Measurements from ENCODE around the gene DRD1.
"Not testable (repeated sequence)": the region's sequence is repeated elsewhere in the genome, so short reads cannot be mapped to it uniquely, and the experiment has no call there.

Gene DRD1

GRCh38 chr5:175467983-175468690 is 24.2 kb upstream of the DRD1 start:
- DNase-seq (ENCODE audit: low read depth in 2 of 2), result no peak

- no peak for DNase-seq (ENCODE audit: low read depth in 2 of 2)
Measured at GRCh38 chr5:175466700-175467318, 22.8 kb upstream of the DRD1 start.

- no peak for DNase-seq (ENCODE audit: low read depth in 2 of 2)
Measured at GRCh38 chr5:175465282-175465681, 21.3 kb upstream of the DRD1 start.

- DNase-seq (ENCODE audit: low read depth in 2 of 2), result no peak
Measured at GRCh38 chr5:175464942-175465233, 20.9 kb upstream of the DRD1 start.

GRCh38 chr5:175464074-175464941 is 20.3 kb upstream of the DRD1 start:
- peak; percentile 29 to 69 for DNase-seq (ENCODE audit: low read depth in 2 of 2)

GRCh38 chr5:175463641-175464040 is 19.7 kb upstream of the DRD1 start:
- no peak for DNase-seq (ENCODE audit: low read depth in 2 of 2)

GRCh38 chr5:175461370-175461769 is 17.4 kb upstream of the DRD1 start:
- DNase-seq (ENCODE audit: low read depth in 2 of 2), result no peak

- DNase-seq (ENCODE audit: low read depth in 2 of 2), result no peak
Measured at GRCh38 chr5:175460552-175460951, 16.6 kb upstream of the DRD1 start.

- DNase-seq (ENCODE audit: low read depth in 2 of 2), result no peak
Measured at GRCh38 chr5:175460126-175460525, 16.1 kb upstream of the DRD1 start.

GRCh38 chr5:175457466-175457865 is 13.5 kb upstream of the DRD1 start:
- no peak for DNase-seq (ENCODE audit: low read depth in 2 of 2)

- no peak for DNase-seq (ENCODE audit: low read depth in 2 of 2)
Measured at GRCh38 chr5:175456105-175456742, 12.2 kb upstream of the DRD1 start.

GRCh38 chr5:175454338-175454737 is 10.4 kb upstream of the DRD1 start:
- not testable (repeated sequence) for DNase-seq (ENCODE audit: low read depth in 2 of 2)

- DNase-seq (ENCODE audit: low read depth in 2 of 2), result no peak
Measured at GRCh38 chr5:175452166-175452565, 8.2 kb upstream of the DRD1 start.

GRCh38 chr5:175448276-175448675 is 4.3 kb upstream of the DRD1 start:
- DNase-seq (ENCODE audit: low read depth in 2 of 2), result no peak

- no peak for DNase-seq (ENCODE audit: low read depth in 2 of 2)
Measured at GRCh38 chr5:175447571-175447970, 3.6 kb upstream of the DRD1 start.

- not testable (repeated sequence) for DNase-seq (ENCODE audit: low read depth in 2 of 2)
Measured at GRCh38 chr5:175446378-175446777, 2.4 kb upstream of the DRD1 start.

- no peak for DNase-seq (ENCODE audit: low read depth in 2 of 2)
Measured at GRCh38 chr5:175444905-175445456, 999 bp upstream of the DRD1 start.

- DNase-seq (ENCODE audit: low read depth in 2 of 2), result no peak
Measured at GRCh38 chr5:175443514-175444059, 395 bp downstream of the DRD1 start.

GRCh38 chr5:175438234-175438857 is 5.6 kb downstream of the DRD1 start:
- DNase-seq (ENCODE audit: low read depth in 2 of 2), result no peak

GRCh38 chr5:175436359-175436758 is 7.6 kb downstream of the DRD1 start:
- DNase-seq (ENCODE audit: low read depth in 2 of 2), result no peak

GRCh38 chr5:175434800-175435199 is 9.2 kb downstream of the DRD1 start:
- DNase-seq (ENCODE audit: low read depth in 2 of 2), result no peak

Data from stimulated activated CD4-positive, alpha-beta T cell treated with anti-CD3 and anti-CD28 coated beads, Interleukin-15, amount 100 ng/mL, for 48 hours (primary cell).